HepG2 (cell line): ENCODE measurements around the gene TNFRSF13B. TPM values are rescaled to one million over a fixed set of nuclear protein-coding genes. Genes with fewer than 3 reads are reported as not detected.

Experiments
- ATAC-seq: fragments of 200-7000 bp; cut with Tn5 transposase; 3 replicates; pipeline ENCODE4 v1.9.1; 2020; ENCODE audit warnings: mild to moderate bottlenecking, moderate library complexity
- BruUV-seq: library from RNA; stranded (reverse); fragments of 400-500 nt; replicated peaks from 2 replicates; lab custom pipeline; 2021; lab: Mats Ljungman, UMichigan
- CTCF ChIA-PET: fragments of 300-600 bp; formaldehyde crosslinking; extraction: SDS; loops from one replicate; lab custom pipeline; 2021; ENCODE audit warnings: low total read pairs, inconsistent platforms, low intra/inter-chr PET ratio; lab: Yijun Ruan, JAX
- POLR2A ChIA-PET: fragments of 350-600 bp; sonication (Branson Sonifier 250); formaldehyde crosslinking; loops from one replicate; lab custom pipeline; 2020; ENCODE audit warnings: antibody characterized with exemption, inconsistent platforms; lab: Yijun Ruan, JAX
- DNase-seq: peaks from one replicate; pipeline ENCODE4 v3.0.0-alpha.2; 2015; ENCODE audit warnings: low spot score
- FAIRE-seq: peaks from 3 replicates; lab custom pipeline; 2011; peaks lifted over from hg19 to GRCh38; lab: Jason Lieb, UNC
- H2AFZ ChIP-seq: one replicate; pipeline ENCODE4 v1.6.1; 2011; ENCODE audit warnings: low read length, inconsistent platforms
- H3K27ac ChIP-seq: fragments of 300-600 bp; 3 replicates; pipeline ENCODE4 v1.8.0; 2011; ENCODE audit warnings: mixed run types, mild to moderate bottlenecking, mixed read lengths, low read length, inconsistent platforms; ENCODE audit not compliant: insufficient read depth; ENCODE audit errors: extremely low read length
- H3K27me3 ChIP-seq, 2 experiments: fragments of 200-600 bp in 1 of 2; 2 replicates in 1 of 2; 3 replicates in 1 of 2; pipeline versions ENCODE4 v1.6.0 to v1.8.0; 2011; ENCODE audit warnings: low read length in 2 of 2, mild to moderate bottlenecking in 2 of 2, moderate library complexity in 2 of 2, inconsistent platforms in 1 of 2; ENCODE audit not compliant: insufficient read depth in 2 of 2, control insufficient read depth in 1 of 2
- H3K36me3 ChIP-seq, 2 experiments: fragments of 200-600 bp in 1 of 2; replicated peaks in 1 of 2; 2 replicates in 1 of 2; 3 replicates in 1 of 2; pipeline versions ENCODE4 v1.5.1 to v1.8.0; 2011; ENCODE audit warnings: low read length in 2 of 2, inconsistent platforms in 1 of 2; ENCODE audit not compliant: insufficient read depth in 2 of 2, control insufficient read depth in 1 of 2
- H3K4me1 ChIP-seq: 2 replicates; pipeline ENCODE4 v1.5.1; 2012; ENCODE audit warnings: low read length, inconsistent platforms; ENCODE audit not compliant: insufficient read depth
- H3K4me2 ChIP-seq: 2 replicates; pipeline ENCODE4 v1.6.0; 2011; ENCODE audit warnings: low read depth, low read length, inconsistent platforms
- H3K4me3 ChIP-seq, 3 experiments: fragments of 200-600 bp in 1 of 3; sonication (generic), shearing (Covaris generic) in 1 of 3; replicated peaks in 1 of 3; 2 replicates each; pipeline ENCODE4 v1.5.1; 2011 to 2016; ENCODE audit warnings: low read length in 3 of 3, inconsistent platforms in 2 of 3, low read depth in 2 of 3, mild to moderate bottlenecking in 2 of 3, control low read depth in 1 of 3, mixed read lengths in 1 of 3; ENCODE audit not compliant: insufficient read depth in 1 of 3
- H3K79me2 ChIP-seq: one replicate; pipeline ENCODE4 v1.6.1; 2011; ENCODE audit warnings: low read length, inconsistent platforms; ENCODE audit not compliant: insufficient read depth
- H3K9ac ChIP-seq: 2 replicates; pipeline ENCODE4 v1.6.0; 2011; ENCODE audit warnings: mild to moderate bottlenecking, low read depth, low read length, inconsistent platforms; ENCODE audit not compliant: insufficient read depth
- H3K9me3 ChIP-seq: 2 replicates; pipeline ENCODE4 v1.5.1; 2012; ENCODE audit warnings: mild to moderate bottlenecking, low read length
- H4K20me1 ChIP-seq: 2 replicates; pipeline ENCODE4 v1.6.0; 2011; ENCODE audit warnings: inconsistent platforms, mild to moderate bottlenecking, low read length, moderate library complexity; ENCODE audit not compliant: insufficient read depth
- ATF1 ChIP-seq: IDR thresholded peaks from 2 replicates; pipeline ENCODE4 v1.6.1; 2016; ENCODE audit warnings: mild to moderate bottlenecking, control low read depth
- CERS6 ChIP-seq: sonication (generic); formaldehyde crosslinking; IDR thresholded peaks from 2 replicates; pipeline ENCODE4 v1.5.0; 2020; ENCODE audit warnings: missing genetic modification reagents
- FOSL2 ChIP-seq: sonication (generic); formaldehyde crosslinking; IDR thresholded peaks from 2 replicates; pipeline ENCODE4 v1.4.0; 2020; ENCODE audit warnings: missing genetic modification reagents
- IRF9 ChIP-seq: sonication (generic); formaldehyde crosslinking; IDR thresholded peaks from 2 replicates; pipeline ENCODE4 v1.8.0; 2022; ENCODE audit warnings: missing genetic modification reagents, mild to moderate bottlenecking, borderline replicate concordance
- KAT2B ChIP-seq: fragments of 150-350 bp; IDR thresholded peaks from 2 replicates; pipeline ENCODE4 v1.6.1; 2014; ENCODE audit warnings: low read depth, low read length, borderline replicate concordance
- MAFG ChIP-seq: sonication (generic); formaldehyde crosslinking; IDR thresholded peaks from 2 replicates; pipeline ENCODE4 v1.5.1; 2020; ENCODE audit warnings: mild to moderate bottlenecking, missing genetic modification reagents
- POLR2A ChIP-seq, 2 experiments: IDR thresholded peaks; 2 replicates each; pipeline ENCODE4 v1.6.1; 2011; ENCODE audit warnings: low read depth in 2 of 2, low read length in 2 of 2, mild to moderate bottlenecking in 1 of 2, moderate library complexity in 1 of 2; ENCODE audit not compliant: insufficient read depth in 1 of 2
- RORA ChIP-seq: sonication (generic); formaldehyde crosslinking; IDR thresholded peaks from 2 replicates; pipeline ENCODE4 v1.5.0; 2020; ENCODE audit warnings: mild to moderate bottlenecking, missing genetic modification reagents, moderate library complexity
- ZBTB33 ChIP-seq: sonication (generic); formaldehyde crosslinking; IDR thresholded peaks from 2 replicates; pipeline ENCODE4 v1.4.0; 2020; ENCODE audit warnings: missing genetic modification reagents
- ZFP36L2 ChIP-seq: sonication (generic); formaldehyde crosslinking; IDR thresholded peaks from 2 replicates; pipeline ENCODE4 v1.4.0; 2020; ENCODE audit warnings: missing genetic modification reagents
- ZNF24 ChIP-seq: fragments of 450-650 bp; IDR thresholded peaks from 2 replicates; pipeline ENCODE4 v1.6.1; 2017; ENCODE audit warnings: antibody characterized with exemption, mild to moderate bottlenecking
- ZNF597 ChIP-seq: sonication (generic); formaldehyde crosslinking; IDR thresholded peaks from 2 replicates; pipeline ENCODE4 v1.5.0; 2020; ENCODE audit warnings: missing genetic modification reagents
- ZNF605 ChIP-seq: sonication (generic); formaldehyde crosslinking; IDR thresholded peaks from 2 replicates; pipeline ENCODE4 v1.8.0; 2022; ENCODE audit warnings: mild to moderate bottlenecking, missing genetic modification reagents
- ZNF614 ChIP-seq: IDR thresholded peaks from 2 replicates; pipeline ENCODE4 v1.6.1; 2018; ENCODE audit warnings: missing biosample characterization, missing genetic modification reagents, inconsistent platforms, borderline replicate concordance
- ZNF629 ChIP-seq: sonication (generic); formaldehyde crosslinking; conservative IDR thresholded peaks from 2 replicates; pipeline ENCODE4 v1.5.0; 2020; ENCODE audit warnings: missing genetic modification reagents
- ZNF772 ChIP-seq: sonication (generic); formaldehyde crosslinking; IDR thresholded peaks from 2 replicates; pipeline ENCODE4 v1.5.0; 2020; ENCODE audit warnings: mild to moderate bottlenecking, missing genetic modification reagents
- WGBS: methylation state at CpG from one replicate; pipeline ENCODE4 v1.1.6; 2017; ENCODE audit warnings: low lambda C conversion rate; 5-methylcytosine and 5-hydroxymethylcytosine counted together
- in situ Hi-C: cut with HindIII; loops from 2 replicates; pipeline ENCODE4 v1.10.0; 2017; ENCODE audit warnings: low pct_unique_long_range_greater_than_20kb; ENCODE audit not compliant: extremely low pct_ligation_motif_present
- intact Hi-C: fragments of 100-400 bp; cut with micrococcal nuclease; formaldehyde crosslinking; loops from one replicate; pipeline ENCODE4 v1.10.0; 2022; ENCODE audit not compliant: unreplicated experiment
- polyA plus RNA-seq, 8 experiments: library from polyadenylated mRNA; depleted of rRNA in 3 of 8; stranded (reverse) in 7 of 8; unstranded in 1 of 8; fragments of >200 nt; fragmentation: Illumina TruSeq in 4 of 8; extraction: Trizol in 4 of 8; gene quantifications; 2 replicates each; pipeline versions ENCODE4 v1.2.1 to v1.2.3, GENCODE V29; 2011 to 2016; ENCODE audit warnings: low read depth in 4 of 8, missing spikeins in 1 of 8, mixed read lengths in 1 of 8; ENCODE audit not compliant: insufficient read depth in 1 of 8
- total RNA-seq, 5 experiments: library from RNA; depleted of rRNA; stranded (reverse); fragments of >200 nt; fragmentation: Illumina TruSeq; extraction: Trizol; gene quantifications; 2 replicates each; pipeline ENCODE4 v1.2.3, GENCODE V29; 2016; ENCODE audit warnings: low read depth in 1 of 5

The TNFRSF13B gene
- total and polyA plus RNA-seq, 2 of the 13 experiments (the other 11 are each of a cell fraction or from before 2014, with no cell fraction given), result not detected

- no peak for ATAC-seq
- no peak for TF ChIP-seq MAFG (CRISPR knock-in tag)
- no peak for TF ChIP-seq IRF9
- no peak for TF ChIP-seq ATF1 (CRISPR knock-in tag)
- no peak for TF ChIP-seq ZFP36L2 (CRISPR knock-in tag)
- TF ChIP-seq KAT2B, result no peak
- no peak for TF ChIP-seq ZNF629
- no peak for TF ChIP-seq POLR2A (IDR thresholded peaks at IDR 0.05; ENCODE audit: insufficient read depth in 1 of 2, low read depth in 2 of 2, low read length in 2 of 2)
- no peak for TF ChIP-seq ZNF605 (CRISPR knock-in tag)
- no peak for TF ChIP-seq ZNF772 (CRISPR knock-in tag)
- no peak for TF ChIP-seq ZBTB33 (CRISPR knock-in tag)
- TF ChIP-seq ZNF597 (CRISPR knock-in tag), result no peak
- no peak for TF ChIP-seq CERS6
- no peak for TF ChIP-seq RORA (CRISPR knock-in tag)
- no peak for TF ChIP-seq ZNF614
- TF ChIP-seq ZNF24, result no peak
- TF ChIP-seq FOSL2, result no peak
- H3K9me3 ChIP-seq, result no peaks in the 10 kb centered on the region
- H3K4me3 ChIP-seq, result no peak overlapping the region
- H3K9ac ChIP-seq, result no peak overlapping the region
- H3K27me3 ChIP-seq, result peaks cover 11 to 39% of the 10 kb centered on the region in 2 experiments; a peak in 4 of 5 replicates
- no peaks in the 10 kb centered on the region for H4K20me1 ChIP-seq
- WGBS, result 46% methylated on average over 19 of the region's 21 CpGs
- no peak overlapping the region for H3K4me2 ChIP-seq
- CTCF ChIA-PET, result no interaction called here
- no peaks in the 10 kb centered on the region for H3K79me2 ChIP-seq
- in situ Hi-C loops (no loop called here), intact Hi-C loops (no loop called here)
- H3K36me3 ChIP-seq, result no peaks in the 10 kb centered on the region
- H3K4me1 ChIP-seq, result peaks cover 14% of the 10 kb centered on the region
- POLR2A ChIA-PET, result no interaction called here
- no peak for FAIRE-seq
- no peak overlapping the region for H3K27ac ChIP-seq
- no TSS peak for BruUV-seq
- DNase-seq, result peak; percentile 27
- no peak overlapping the region for H2AFZ ChIP-seq
Observed at GRCh38 chr17:16942141-16943031, 29.5 kb downstream of the TNFRSF13B start.
